PFSK-1 (cell line): ENCODE results near the gene MDFIC2.

Experiments
- POLR2AphosphoS5 ChIP-seq: IDR thresholded peaks from 2 replicates; pipeline ENCODE4 v1.6.1; 2012; ENCODE audit warnings: low read depth, mild to moderate bottlenecking, control low read depth, low read length, moderate library complexity
- REST ChIP-seq, 2 experiments: IDR thresholded peaks; 2 replicates each; pipeline versions ENCODE4 v1.6.1 to v1.8.0; 2011 to 2012; ENCODE audit warnings: low read depth in 2 of 2, low read length in 2 of 2, control low read depth in 1 of 2, inconsistent platforms in 1 of 2, mild to moderate bottlenecking in 1 of 2, moderate library complexity in 1 of 2; ENCODE audit not compliant: insufficient read depth in 1 of 2
- TAF1 ChIP-seq: IDR thresholded peaks from 2 replicates; pipeline ENCODE4 v1.6.1; 2012; ENCODE audit warnings: low read length, control low read depth, borderline replicate concordance; ENCODE audit not compliant: insufficient read depth

- TF ChIP-seq REST (IDR thresholded peaks at IDR 0.05; ENCODE audit: insufficient read depth in 1 of 2, low read depth in 2 of 2, low read length in 2 of 2) (no peak), POLR2AphosphoS5 (no peak), TAF1 (no peak)
Observed at GRCh38 chr3:70333080-70333479, 20.6 kb upstream of the MDFIC2 start.
